Iris pigment epithelial cell (primary cell): ENCODE results near the gene ITPKB.
"Not testable (repeated sequence)": the region's sequence is repeated elsewhere in the genome, so short reads cannot be mapped to it uniquely, and the experiment has no call there.

Source experiments
- DNase-seq: peaks from one replicate; pipeline ENCODE4 v3.0.0-alpha.2; 2011; ENCODE audit warnings: low read depth

Gene ITPKB

GRCh38 chr1:226651041-226651731 lies 87.9 kb downstream of the ITPKB start:
- DNase-seq: no peak

GRCh38 chr1:226650236-226650841 lies 88.7 kb downstream of the ITPKB start:
- DNase-seq: no peak

DNA sequence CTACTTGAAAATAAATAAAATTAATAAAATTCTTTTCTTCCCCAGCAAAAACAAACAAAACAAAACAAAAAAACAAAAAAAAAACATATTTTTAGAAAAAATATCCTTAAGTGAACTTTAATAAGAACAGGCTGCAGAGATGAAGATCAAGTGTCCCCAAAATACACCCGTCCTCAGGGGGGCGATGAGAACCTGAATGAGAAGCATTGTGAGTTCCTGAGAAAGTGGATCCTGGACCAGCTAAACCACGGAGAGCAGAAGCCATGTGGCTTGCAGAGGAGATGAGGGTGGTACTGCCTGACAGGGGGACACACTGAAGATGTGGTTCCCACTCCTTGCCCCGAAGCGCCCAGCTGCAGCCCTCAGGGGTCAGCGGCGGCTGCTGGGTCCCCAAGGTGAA lies 89.3 kb downstream of the ITPKB start:
- no peak for DNase-seq

GRCh38 chr1:226649244-226649643 lies 89.8 kb downstream of the ITPKB start:
- DNase-seq: no peak

DNA sequence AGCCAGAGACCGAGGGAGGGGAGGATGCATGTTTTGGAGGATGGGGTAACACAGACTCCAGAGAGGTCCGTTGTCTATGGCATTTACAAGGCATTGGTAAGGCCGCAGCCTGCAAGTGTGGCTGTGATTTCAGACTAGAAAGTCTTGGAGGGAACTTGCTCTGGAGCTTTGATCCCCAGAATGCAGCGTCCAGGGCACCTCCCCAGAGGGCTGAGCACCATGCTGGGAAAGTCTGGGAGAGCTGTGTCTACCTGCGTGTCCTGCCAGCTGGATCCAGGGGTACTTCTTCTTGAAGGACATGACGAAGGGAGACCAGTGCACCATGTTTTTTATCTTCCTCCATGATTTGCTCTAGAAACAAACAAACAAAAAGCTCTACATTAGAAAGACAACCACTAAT lies 90.7 kb downstream of the ITPKB start:
- no peak for DNase-seq

- DNase-seq: no peak
Observed at GRCh38 chr1:226647719-226648118, 91.4 kb downstream of the ITPKB start.

GRCh38 chr1:226646870-226647449 lies 92.1 kb downstream of the ITPKB start:
- no peak for DNase-seq

DNA sequence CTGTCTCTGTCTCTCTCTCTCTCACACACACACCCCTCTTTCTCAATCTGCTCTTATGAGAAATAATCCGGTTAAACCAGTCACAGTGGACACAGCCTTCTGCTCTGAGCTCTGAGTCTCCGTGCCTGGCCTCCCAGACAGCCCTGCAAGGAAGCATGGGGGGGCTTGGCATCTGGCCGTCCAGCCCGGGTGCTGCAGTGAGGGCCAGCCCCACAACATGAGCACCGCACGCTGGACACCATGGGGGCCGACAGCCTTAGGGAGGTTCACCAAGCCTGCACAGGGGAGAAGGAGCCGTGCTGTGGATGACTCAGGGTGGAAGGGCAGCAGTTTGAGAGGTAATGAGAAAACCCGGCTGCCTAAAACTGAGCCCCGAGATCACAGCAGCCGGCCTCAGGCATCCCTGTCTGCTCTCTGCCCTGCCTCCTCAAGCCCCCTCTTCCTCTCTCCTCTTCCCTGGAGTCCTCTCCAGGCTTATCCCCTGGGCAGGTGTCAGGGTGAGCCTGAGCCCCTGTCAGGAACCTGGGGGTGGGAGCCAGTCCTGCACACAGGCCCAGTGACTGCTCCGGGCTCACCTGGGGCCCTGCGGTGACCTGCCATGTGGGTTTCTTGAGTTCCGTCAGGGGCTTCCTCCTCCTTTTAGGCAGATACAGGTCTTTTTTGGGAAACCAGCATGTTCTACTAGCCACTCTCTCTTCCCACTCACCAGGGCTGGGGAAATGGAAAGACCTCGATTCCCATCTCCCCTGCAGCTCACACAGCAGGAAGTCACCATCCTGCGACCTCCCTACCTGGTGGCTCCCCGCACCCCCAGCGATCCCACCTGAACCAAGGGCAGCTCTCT lies 92.8 kb downstream of the ITPKB start:
- no peak for DNase-seq

DNA sequence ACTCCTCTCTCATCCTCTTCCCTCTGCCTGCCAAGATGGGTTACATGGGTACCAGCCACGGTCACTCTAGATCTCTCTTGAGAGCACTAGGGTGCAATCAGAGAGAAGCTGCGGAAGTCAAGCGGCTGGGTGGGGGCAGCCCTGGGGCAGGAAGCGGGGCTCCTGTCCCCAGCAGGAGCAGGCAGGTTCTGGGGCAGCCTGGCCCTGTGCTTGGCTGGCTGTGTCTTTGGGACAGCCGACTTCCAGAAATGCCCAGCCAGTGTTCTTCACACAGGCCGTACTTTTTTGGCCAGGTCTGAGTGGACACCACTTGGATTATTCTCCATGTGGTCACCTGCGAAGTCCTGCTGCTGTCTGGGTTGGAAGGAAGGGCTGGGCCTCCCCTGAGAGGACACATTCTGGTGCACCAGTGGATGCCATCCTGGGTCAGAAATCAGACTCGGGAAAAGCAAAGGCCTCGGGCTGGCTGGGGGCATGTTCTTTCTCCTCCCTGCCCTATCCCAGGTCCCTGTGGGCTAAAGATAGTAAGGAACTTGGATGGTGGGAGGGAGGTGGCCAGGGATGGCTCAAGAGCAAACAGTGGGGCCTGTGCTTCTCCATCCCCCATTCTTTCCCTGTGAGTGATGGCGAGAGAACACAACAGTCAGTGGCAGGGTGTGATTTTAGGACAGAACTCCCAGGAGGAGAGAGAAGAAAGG lies 93.7 kb downstream of the ITPKB start:
- no peak for DNase-seq

- DNase-seq: no peak
Observed at GRCh38 chr1:226644541-226645176, 94.4 kb downstream of the ITPKB start.

DNA sequence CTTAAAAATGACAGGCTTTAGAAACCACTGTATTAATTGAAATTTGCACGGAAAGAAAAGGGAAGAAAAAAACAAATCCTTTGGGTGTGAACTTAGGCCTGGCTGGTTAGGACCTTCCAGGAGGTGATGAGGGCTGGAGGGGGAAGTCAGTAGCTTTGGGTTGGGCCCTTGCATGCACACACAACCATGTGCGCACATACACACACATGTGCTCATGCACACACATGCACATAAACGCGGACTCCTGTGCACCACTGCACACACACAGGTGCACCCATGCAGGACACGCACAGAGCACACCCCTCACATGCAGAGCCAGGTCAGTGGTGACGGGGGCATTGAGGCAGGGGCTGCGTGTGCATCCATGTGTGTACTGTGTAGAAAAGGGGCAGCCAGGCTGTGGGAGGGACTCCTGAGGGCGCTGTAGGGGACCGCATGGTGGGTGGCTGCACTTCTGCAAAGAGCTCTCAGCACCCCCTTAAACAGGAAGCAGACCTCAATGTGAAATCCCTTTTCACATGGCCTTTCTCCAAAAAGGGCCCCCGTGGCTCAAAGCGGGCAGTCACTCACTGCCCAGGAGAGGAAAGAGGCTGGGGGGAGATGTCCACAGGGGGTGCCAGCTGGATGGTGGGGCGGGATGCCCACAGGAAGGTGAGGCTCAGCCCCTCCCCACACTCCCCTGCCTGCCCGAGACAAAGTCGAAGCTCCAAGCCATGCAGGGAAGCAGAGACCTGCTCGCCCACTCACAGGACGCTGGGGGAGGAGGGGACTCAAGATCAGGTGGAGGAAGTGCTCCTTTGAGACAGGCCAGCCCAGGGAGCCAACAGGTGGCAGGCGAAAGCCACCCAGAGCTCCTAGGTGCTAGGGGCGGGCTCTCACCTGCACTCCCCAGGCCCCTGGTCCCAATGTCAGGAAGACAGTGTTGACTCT lies 95.2 kb downstream of the ITPKB start:
- DNase-seq: no peak

GRCh38 chr1:226643177-226643576 lies 95.9 kb downstream of the ITPKB start:
- DNase-seq: peak; percentile 83

DNA sequence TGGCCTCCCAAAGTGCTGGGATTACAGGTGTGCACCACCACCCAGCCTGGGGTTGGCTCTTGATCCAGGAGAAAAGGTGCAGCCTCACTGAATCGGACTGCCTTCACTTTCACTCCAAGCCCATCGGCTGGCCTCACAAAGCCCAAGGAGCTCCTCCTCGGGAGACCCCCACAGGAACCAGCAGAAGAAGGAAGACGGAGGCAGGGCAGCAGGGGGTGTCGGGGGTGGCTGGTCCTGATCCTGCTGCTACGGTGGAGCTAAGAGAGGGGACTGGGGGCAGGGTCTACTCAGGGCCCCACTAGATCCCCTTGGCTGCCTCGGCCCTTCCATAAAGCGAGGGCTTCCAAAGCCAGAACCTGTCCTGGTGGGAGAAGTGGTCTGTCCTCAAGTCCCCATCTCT lies 96.7 kb downstream of the ITPKB start:
- no peak for DNase-seq

DNA sequence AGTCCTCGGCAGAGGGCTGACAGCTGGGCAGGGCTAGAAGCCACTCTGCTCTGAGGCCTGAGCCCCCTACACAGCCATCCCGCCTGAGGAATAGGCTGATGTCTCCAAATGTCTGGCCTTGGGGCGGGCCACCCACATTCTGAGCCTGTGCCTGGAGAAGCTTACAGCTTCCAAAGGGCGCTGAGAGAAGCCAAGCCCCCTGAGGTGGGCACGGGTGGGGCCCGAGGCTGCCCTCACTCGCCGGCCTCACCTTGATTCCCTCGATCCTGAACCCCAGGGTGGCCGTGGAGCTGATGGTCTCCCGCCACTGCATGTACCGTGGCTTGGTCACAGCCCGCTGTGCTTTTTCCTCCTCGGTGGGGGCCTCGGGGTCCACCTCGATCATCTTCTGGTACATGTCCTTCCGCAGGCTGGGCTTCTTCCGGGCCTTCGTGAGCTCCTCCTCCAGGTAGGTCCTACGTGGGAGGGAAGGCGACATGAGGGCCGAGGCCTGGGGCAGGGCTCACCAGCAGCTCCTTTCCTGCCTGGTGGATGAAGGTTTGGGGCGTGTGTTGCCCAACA lies 97.3 kb downstream of the ITPKB start:
- no peak for DNase-seq

GRCh38 chr1:226640321-226641136 lies 98.6 kb downstream of the ITPKB start:
- DNase-seq: no peak

DNA sequence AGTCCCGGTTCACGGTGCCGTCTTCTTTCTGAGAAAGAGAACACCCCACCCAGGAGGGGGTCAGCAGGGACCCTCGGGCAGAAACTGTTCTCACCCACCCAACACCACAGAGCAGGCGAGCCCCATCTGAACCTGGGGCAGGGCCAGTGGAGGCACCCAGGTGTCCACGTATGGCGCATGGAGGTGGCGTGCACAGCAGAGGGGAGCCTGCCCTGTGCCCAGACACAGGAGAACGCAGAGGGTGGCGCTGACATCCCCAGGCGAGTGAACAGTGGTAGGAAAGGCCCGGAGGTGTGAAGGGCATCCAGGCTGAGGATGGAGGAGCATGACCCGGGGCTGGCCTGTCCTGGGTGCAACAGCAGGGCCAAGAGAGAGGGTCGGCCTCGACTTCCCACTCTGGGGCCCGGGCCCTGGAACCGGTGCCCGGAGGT lies 99.4 kb downstream of the ITPKB start:
- DNase-seq: no peak

DNA sequence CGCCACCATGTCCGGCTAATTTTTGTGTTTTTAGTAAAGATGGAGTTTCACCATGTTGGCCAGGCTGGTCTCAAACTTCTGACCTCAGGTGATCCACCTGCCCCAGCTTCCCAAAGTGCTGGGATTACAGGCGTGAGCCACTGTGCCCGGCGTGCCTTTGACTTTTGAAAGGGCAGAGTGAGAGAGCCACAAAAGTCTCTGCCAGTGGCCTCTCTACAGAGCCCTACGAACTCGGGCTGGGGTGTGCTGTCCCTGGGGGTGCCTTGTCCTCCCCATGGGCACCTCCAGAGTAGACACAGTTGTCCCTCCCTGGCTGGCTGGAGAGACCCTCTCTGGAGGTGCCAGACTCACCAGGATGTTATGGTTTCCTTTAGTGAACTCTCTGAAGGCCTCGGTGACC lies 99.9 kb downstream of the ITPKB start:
- not testable (repeated sequence) for DNase-seq

DNA sequence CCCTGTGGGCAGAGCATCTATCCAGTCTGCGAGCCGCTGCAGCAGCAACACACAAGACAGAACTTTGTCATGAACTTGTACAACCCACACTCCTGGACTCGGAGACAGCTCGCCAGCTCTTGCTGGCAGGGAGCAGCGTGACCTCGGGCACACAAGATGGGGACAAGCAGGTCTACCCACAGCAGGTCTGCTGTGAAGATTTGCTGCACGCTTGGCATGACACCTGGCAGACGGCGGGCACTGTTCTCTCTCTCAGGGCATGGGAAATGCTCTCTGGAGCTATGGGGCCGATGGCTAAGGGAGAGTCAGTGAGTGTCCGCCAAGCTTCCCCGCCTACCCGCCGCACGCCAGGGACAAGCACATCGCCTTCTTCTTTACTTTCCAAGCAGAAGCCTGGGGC lies 100.5 kb downstream of the ITPKB start:
- no peak for DNase-seq

DNA sequence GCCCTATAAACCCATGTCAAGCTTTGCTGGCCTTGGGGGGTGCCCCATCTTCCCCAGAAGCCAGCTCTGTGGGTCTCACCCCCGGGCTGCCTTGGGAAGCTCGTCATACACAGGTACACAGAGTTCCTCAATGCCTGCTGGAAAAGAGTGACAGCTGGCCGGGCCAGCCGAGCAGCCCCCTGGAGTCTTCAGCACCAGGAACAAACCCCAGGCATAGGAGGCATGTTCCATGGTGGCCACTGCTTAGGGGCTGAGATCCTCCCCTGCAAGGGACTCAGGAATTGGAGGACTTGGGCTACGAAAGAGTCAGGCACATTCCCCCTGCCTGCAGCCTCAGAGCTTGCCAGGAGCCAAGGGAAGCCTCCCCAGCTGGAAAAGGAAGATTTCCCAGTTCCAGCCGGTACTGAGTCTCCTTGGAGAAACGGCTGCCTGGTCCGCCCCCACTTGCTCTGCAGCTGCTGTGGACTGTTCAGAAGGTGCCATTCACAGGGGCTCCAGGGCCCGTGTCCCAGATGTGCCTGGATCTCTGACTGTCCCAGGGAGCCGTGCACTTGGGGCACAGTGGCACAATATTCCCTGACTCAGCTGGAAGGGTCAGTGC lies 101.0 kb downstream of the ITPKB start:
- DNase-seq: no peak
